Upper lobe of right lung (tissue), 1 donor: ENCODE data around the gene RHOBTB1. TPM values are rescaled to one million over a fixed set of nuclear protein-coding genes. Genes with fewer than 3 reads are reported as not detected.

Experiments used
- ATAC-seq: fragments of 200-7000 bp; cut with Tn5 transposase; one replicate; pipeline ENCODE4 v1.9.1; 2020; ENCODE audit warnings: mild to moderate bottlenecking, moderate library complexity
- DNase-seq: peaks from one replicate; pipeline ENCODE4 v3.0.0-alpha.2; 2020
- H3K27ac ChIP-seq: fragments of 200-600 bp; one replicate; pipeline ENCODE4 v1.8.0; 2022
- H3K27me3 ChIP-seq: fragments of 200-600 bp; one replicate; pipeline ENCODE4 v1.8.0; 2022; ENCODE audit warnings: mild to moderate bottlenecking
- H3K36me3 ChIP-seq: fragments of 200-600 bp; one replicate; pipeline ENCODE4 v1.8.0; 2022
- H3K4me1 ChIP-seq: fragments of 200-600 bp; one replicate; pipeline ENCODE4 v1.8.0; 2022
- H3K4me3 ChIP-seq: fragments of 200-600 bp; one replicate; pipeline ENCODE4 v1.8.0; 2022; ENCODE audit warnings: mild to moderate bottlenecking
- H3K9me3 ChIP-seq: fragments of 200-600 bp; one replicate; pipeline ENCODE4 v1.8.0; 2022
- CTCF ChIP-seq: fragments of 200-600 bp; IDR thresholded peaks from one replicate; pipeline ENCODE4 v1.8.0; 2022; ENCODE audit warnings: antibody characterized with exemption
- intact Hi-C: fragments of 100-400 bp; cut with DNase I; formaldehyde crosslinking; loops from one replicate; pipeline ENCODE4 v1.11.0; 2022
- total RNA-seq: library from RNA; stranded (reverse); fragmentation: NEBNext Ultra II Directional; extraction: Animal tissue kit (Norgen Biotek cat#: 25700); gene quantifications from one replicate; pipeline ENCODE4 v1.2.1, GENCODE V29; 2021
- donor health status: DM: no; HTN: yes; CAD: no; lungs with severe emphysema.

RHOBTB1 gene
- total RNA-seq, 1 donor from 2014 or later, result 14.5 TPM

GRCh38 chr10:60870803-60871202 lies 73.2 kb downstream of the RHOBTB1 start:
- H3K27ac ChIP-seq, result no peak overlapping the region
- intact Hi-C loops, result no loop called here
- H3K36me3 ChIP-seq, result peaks cover 13% of the 10 kb centered on the region
- no peak for ATAC-seq
- DNase-seq, result no peak
- H3K27me3 ChIP-seq, result no peaks in the 10 kb centered on the region
- TF ChIP-seq CTCF, result no peak
- no peak overlapping the region for H3K4me3 ChIP-seq
- no peaks in the 10 kb centered on the region for H3K4me1 ChIP-seq
- H3K9me3 ChIP-seq, result no peaks in the 10 kb centered on the region

GRCh38 chr10:60870416-60870728 lies 73.6 kb downstream of the RHOBTB1 start:
- DNase-seq (no peak), ATAC-seq (no peak)
- Histone ChIP-seq H3K4me1 (no peaks in the 10 kb centered on the region), H3K36me3 (peaks cover 13% of the 10 kb centered on the region), H3K4me3 (no peak overlapping the region), H3K9me3 (no peaks in the 10 kb centered on the region), H3K27me3 (no peaks in the 10 kb centered on the region), H3K27ac (no peak overlapping the region)
- no peak for TF ChIP-seq CTCF
- intact Hi-C loops, result no loop called here

- TF ChIP-seq CTCF, result no peak
- Histone ChIP-seq H3K4me1 (no peaks in the 10 kb centered on the region), H3K9me3 (no peaks in the 10 kb centered on the region), H3K27me3 (no peaks in the 10 kb centered on the region), H3K36me3 (peaks cover 13% of the 10 kb centered on the region), H3K4me3 (no peak overlapping the region), H3K27ac (no peak overlapping the region)
- DNase-seq, result no peak
- ATAC-seq, result no peak
- intact Hi-C loops, result no loop called here
Observed at GRCh38 chr10:60869652-60870415, 74.2 kb downstream of the RHOBTB1 start.

- no peak for TF ChIP-seq CTCF
- peaks cover 13% of the 10 kb centered on the region for H3K36me3 ChIP-seq
- no peak overlapping the region for H3K4me3 ChIP-seq
- no peak for DNase-seq
- intact Hi-C loops, result no loop called here
- H3K4me1 ChIP-seq, result no peaks in the 10 kb centered on the region
- no peak overlapping the region for H3K27ac ChIP-seq
- H3K27me3 ChIP-seq, result no peaks in the 10 kb centered on the region
- H3K9me3 ChIP-seq, result no peaks in the 10 kb centered on the region
- no peak for ATAC-seq
Observed at GRCh38 chr10:60868946-60869345, 75.0 kb downstream of the RHOBTB1 start.

- no peak for ATAC-seq
- no peaks in the 10 kb centered on the region for H3K36me3 ChIP-seq
- TF ChIP-seq CTCF, result no peak
- no peak overlapping the region for H3K27ac ChIP-seq
- no peak for DNase-seq
- no peaks in the 10 kb centered on the region for H3K27me3 ChIP-seq
- no peak overlapping the region for H3K4me3 ChIP-seq
- intact Hi-C loops, result no loop called here
- H3K4me1 ChIP-seq, result no peaks in the 10 kb centered on the region
- no peaks in the 10 kb centered on the region for H3K9me3 ChIP-seq
Observed at GRCh38 chr10:60865198-60865783, 78.7 kb downstream of the RHOBTB1 start.
